ENCODE results near the gene DUSP9. TPM values are rescaled to one million over a fixed set of nuclear protein-coding genes. Genes with fewer than 3 reads are reported as not detected.

The DUSP9 gene
- total RNA-seq, 2 donors from 2014 or later = 3.5 TPM; not detected in 1

- Histone ChIP-seq H3K4me3 (no peak overlapping the region), H3K36me3 (no peaks in the 10 kb centered on the region), H3K27ac (no peak overlapping the region), H3K4me1 (replicated peaks) (no peaks in the 10 kb centered on the region), H3K27me3 (replicated peaks; ENCODE audit: insufficient read depth) (no peaks in the 10 kb centered on the region), H3K9me3 (no peaks in the 10 kb centered on the region)
- 73% methylated on average over 3 of the region's 8 CpGs for WGBS
- DNase-seq (ENCODE audit: low spot score) = no peak
- intact Hi-C loops (cut with DNase I) = no loop called here
- no peak for TF ChIP-seq POLR2A (IDR thresholded peaks at IDR 0.05)
- TF ChIP-seq CTCF (IDR thresholded peaks at IDR 0.05) = no peak
- TF ChIP-seq POLR2AphosphoS5 (IDR thresholded peaks at IDR 0.05) = no peak
These were observed 18.9 kb upstream of the DUSP9 start for GRCh38 chrX:153628129-153628528.

- no peak for DNase-seq (ENCODE audit: low spot score)
- Histone ChIP-seq H3K27ac (no peak overlapping the region), H3K4me3 (no peak overlapping the region), H3K36me3 (no peaks in the 10 kb centered on the region), H3K9me3 (no peaks in the 10 kb centered on the region), H3K4me1 (replicated peaks) (no peaks in the 10 kb centered on the region), H3K27me3 (replicated peaks; ENCODE audit: insufficient read depth) (no peaks in the 10 kb centered on the region)
- TF ChIP-seq CTCF (IDR thresholded peaks at IDR 0.05) = no peak
- intact Hi-C loops (cut with DNase I) = no loop called here
- 95% methylated on average over 7 of the region's 12 CpGs for WGBS
These were observed 18.3 kb upstream of the DUSP9 start for GRCh38 chrX:153628665-153629064.

- no peaks in the 10 kb centered on the region for H3K27me3 ChIP-seq (replicated peaks; ENCODE audit: insufficient read depth)
- H3K36me3 ChIP-seq = no peaks in the 10 kb centered on the region
- WGBS = 94% methylated on average over 2 of the region's 2 CpGs
- TF ChIP-seq POLR2A (IDR thresholded peaks at IDR 0.05) = no peak
- TF ChIP-seq POLR2AphosphoS5 (IDR thresholded peaks at IDR 0.05) = no peak
- TF ChIP-seq CTCF (IDR thresholded peaks at IDR 0.05) = no peak
- H3K4me3 ChIP-seq = no peak overlapping the region
- intact Hi-C loops (cut with DNase I) = no loop called here
- no peak overlapping the region for H3K27ac ChIP-seq
- no peaks in the 10 kb centered on the region for H3K4me1 ChIP-seq (replicated peaks)
- H3K9me3 ChIP-seq = no peaks in the 10 kb centered on the region
- no peak for DNase-seq (ENCODE audit: low spot score)
These were observed 15.7 kb upstream of the DUSP9 start for GRCh38 chrX:153631346-153631745.

- H3K4me3 ChIP-seq = no peak overlapping the region
- H3K36me3 ChIP-seq = no peaks in the 10 kb centered on the region
- TF ChIP-seq CTCF (IDR thresholded peaks at IDR 0.05) (no peak), POLR2A (IDR thresholded peaks at IDR 0.05) (no peak), POLR2AphosphoS5 (IDR thresholded peaks at IDR 0.05) (no peak)
- H3K27ac ChIP-seq = no peak overlapping the region
- H3K4me1 ChIP-seq (replicated peaks) = no peaks in the 10 kb centered on the region
- WGBS = 96% methylated on average over 17 of the region's 19 CpGs
- no peaks in the 10 kb centered on the region for H3K9me3 ChIP-seq
- H3K27me3 ChIP-seq (replicated peaks; ENCODE audit: insufficient read depth) = no peaks in the 10 kb centered on the region
- DNase-seq (ENCODE audit: low spot score) = no peak
- intact Hi-C loops (cut with DNase I) = no loop called here
These were observed 15.0 kb upstream of the DUSP9 start for GRCh38 chrX:153631907-153632594.

- TF ChIP-seq POLR2A (IDR thresholded peaks at IDR 0.05) (no peak), POLR2AphosphoS5 (IDR thresholded peaks at IDR 0.05) (no peak), CTCF (IDR thresholded peaks at IDR 0.05) (no peak)
- no peak for DNase-seq (ENCODE audit: low spot score)
- Histone ChIP-seq H3K4me1 (replicated peaks) (no peaks in the 10 kb centered on the region), H3K9me3 (no peaks in the 10 kb centered on the region), H3K36me3 (no peaks in the 10 kb centered on the region), H3K4me3 (no peak overlapping the region), H3K27ac (no peak overlapping the region), H3K27me3 (replicated peaks; ENCODE audit: insufficient read depth) (no peaks in the 10 kb centered on the region)
- intact Hi-C loops (cut with DNase I) = no loop called here
- no CpG with 5 or more reads among the region's 7 CpGs for WGBS
These were observed 14.4 kb upstream of the DUSP9 start for GRCh38 chrX:153632595-153632946.

All from prostate gland (tissue), 2 donors.